GM19035 (cell line): ENCODE measurements around the gene ATP2A3.

Experiments used
- ATAC-seq: cut with Tn5 transposase; IDR thresholded peaks from one replicate; pipeline ENCODE4 v1.9.1; 2021; ENCODE audit not compliant: unreplicated experiment

The ATP2A3 gene

DNA sequence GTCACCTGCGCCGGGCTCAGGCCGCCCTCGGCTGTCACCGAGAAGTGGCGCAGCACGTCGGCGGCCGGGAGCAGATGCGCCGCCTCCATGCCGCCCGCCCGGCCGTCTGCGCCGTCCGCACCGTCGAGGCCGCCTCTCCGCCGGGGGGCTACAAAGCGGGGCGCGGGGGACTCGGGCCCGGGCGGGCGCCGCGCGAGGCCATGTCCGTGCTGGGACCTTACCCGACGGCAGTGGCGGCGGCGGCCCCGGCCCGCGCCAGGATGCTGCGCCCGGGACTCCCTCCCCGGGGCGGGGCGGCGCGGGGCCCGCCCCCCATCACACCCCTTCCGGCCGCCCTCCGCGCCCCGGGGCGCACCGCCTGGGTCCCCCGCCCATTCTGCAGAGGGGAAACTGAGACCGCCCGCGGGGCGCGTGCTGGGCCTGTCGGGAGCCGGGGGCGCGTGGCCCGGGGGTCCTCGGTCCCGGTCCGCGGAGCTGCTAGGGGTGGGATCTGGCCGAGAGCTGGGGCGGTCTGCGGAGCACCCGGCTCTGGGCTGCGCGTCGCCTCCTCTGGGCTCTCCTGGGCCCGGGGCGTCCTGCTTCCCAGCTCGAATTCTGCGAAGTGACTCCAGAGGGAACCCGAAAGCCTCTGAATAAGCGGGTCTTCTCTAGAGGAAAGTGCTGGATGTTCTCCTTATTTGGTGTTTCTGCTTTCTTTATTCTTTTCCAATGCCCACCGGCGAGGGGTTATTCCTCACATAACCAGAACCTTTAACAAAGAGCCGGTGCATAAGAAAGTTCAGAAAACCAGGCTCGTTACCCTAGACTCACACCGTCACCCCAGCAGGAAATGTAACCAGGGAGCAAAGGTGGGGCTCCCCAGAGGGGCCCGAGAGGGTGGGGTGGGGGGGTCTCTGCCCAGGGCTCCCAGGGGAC, at the start of gene ATP2A3:
TSS of gene ATP2A3 (minus strand) at position 235 of the 915 bp plus-strand sequence. CDS start at position 89, 146 bp downstream.
- ATAC-seq, result no peak

DNA sequence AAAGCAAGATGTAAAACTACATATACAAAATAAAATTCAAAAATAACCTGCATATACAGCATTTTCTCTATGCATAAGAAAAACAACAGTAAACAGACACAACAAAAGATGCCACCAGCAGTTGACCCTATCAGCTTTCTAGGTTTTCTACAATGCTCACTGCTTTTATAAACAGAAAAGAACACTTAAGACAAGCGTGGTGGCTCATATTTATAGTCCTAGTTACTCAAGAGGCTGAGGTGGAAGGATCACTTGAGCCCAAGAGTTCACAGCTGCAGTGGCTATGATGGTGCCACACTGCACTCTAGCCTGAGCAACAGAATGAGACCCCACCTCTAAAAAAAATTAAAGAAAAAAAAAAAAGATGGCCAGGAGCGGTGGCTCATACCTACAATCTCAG, 46.5 kb upstream of the ATP2A3 start:
- no peak for ATAC-seq

DNA sequence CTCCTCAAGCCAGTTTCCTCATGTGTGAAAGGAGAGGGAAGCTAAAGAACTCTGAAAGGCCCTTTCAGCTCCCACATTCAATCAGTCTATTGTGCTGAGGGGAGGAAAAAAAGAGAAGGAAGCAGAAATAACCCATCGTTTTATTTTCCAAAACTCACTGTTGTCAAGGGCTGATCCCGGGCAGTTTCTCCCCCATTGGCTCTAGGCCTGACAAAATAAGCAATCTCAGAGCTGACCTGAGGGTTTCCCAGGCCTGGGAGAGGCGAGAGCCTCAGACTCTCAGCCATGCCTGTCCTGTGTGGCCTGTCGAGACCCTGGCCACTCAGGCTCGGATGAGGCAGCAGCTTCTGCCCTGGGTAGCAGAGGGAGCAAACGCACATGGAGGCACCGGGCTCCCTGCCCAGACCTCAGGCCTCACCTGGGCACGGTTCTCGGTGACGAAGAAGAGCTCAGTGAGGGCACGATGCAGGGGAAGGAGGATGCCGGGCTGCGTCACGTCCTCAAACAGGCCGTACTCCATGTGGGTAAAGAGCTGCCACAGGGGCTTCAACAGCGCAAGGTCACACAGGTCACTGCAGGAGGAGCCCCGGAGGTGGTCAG, 45.0 kb upstream of the ATP2A3 start:
- no peak for ATAC-seq

DNA sequence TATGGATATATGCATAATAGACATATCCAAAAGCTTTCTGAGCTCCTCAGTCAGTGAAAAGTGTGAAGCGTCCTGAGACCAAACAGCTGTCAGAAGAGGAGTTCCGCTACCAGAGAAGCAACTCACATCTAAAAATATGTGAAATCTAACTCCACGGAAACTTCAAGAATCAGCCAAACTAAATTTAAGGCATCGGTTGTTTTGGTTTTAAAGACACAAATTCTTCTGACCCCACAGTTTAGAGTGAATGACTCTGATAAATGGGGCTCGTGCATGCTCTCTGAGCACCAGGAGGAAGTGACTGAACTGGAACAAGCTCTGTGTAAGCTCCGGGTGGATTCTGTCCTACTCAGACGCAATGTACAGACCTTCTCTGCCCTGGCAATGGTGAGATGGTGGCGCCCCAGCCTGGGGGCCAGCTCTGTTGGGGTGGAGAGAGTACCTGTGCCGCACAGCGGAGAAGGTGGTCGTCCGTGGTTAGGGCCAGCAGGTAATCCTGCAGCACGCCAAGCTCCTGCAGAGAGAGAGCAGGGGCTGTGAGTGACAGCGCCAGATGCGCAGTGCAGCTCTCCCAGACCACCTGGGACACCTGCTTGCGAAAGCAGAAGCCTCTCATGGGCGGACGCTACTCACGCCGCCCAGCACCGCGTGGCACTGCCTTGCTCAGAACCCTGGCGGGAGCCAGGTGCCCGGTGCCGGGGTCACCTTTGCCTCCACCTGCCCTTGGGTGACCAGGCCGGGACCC, 44.4 kb upstream of the ATP2A3 start:
- ATAC-seq, result no peak

DNA sequence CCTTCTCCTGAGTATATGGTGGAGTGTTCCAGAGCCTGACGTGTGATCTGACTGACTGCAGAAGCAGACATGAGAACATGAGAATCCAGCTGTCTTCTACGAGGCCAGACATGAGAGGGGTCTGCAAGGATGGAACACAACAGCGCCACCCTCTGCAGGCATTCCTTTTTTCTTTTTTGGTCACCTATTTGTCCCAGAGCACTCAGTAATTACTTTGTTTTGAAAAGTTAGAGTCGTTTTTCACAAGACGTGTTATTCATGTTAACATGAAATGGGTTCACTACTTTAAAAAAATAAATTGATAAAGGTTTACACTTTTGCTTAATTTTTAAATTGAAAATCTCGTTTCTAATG, 43.8 kb upstream of the ATP2A3 start:
- no peak for ATAC-seq

DNA sequence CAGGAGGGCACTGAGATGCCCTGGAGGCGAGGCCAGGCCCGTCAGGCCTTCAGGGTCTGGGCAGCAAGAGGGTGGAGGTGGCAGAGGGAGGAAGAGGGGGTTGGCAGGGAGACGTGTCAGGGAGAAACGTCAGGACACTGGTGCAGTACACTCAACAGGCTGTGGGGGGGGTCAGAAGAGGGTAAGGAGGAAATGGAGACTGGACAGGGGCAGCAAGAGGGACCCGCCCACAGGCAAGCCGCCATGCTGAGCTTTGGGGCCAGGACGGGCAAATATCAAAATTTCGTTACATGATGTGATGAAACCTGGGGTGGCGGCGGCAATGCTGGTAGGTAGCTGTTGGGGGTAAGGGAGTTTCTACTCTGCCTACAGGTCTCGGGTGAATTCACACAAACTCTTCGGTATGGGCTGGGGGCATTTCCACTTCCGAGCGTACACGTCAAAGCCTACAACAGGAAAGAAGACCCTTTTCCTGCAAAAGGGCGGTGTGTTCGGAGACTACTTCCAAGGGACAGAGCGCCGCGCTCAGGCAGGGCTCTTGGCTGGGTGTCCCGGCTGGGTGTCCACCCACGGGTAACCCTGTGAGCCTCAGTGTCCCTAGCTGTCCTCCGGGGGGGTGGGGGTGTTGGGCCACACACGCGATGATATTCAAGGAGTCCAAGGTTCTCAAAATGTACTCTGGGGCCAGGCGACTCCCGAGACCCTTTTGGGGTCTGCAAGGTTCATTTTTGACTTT, 43.3 kb upstream of the ATP2A3 start:
- ATAC-seq, result no peak

DNA sequence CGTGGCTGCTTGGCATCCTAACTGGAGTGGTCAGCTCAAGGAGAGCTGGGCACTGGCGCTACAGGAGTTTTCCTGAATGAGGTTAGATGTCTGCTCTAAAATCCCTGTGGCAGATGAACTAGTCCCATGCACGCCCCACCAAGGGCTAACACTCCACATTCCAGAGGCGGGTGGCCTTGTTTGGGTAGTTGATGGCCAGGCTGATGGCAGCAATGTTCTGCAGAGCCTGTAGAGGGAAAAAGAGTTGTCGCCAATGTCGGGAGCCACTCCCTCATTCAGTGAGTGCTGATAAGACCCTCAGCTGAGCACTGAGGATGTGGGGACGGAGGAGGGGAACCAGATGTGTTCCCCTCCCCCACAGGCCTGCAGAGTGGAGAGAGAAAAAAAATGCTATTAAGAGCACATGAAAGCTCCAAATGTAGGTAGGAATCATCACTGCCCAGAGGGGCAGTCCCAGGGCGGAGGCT, 42.5 kb upstream of the ATP2A3 start:
- ATAC-seq, result no peak

DNA sequence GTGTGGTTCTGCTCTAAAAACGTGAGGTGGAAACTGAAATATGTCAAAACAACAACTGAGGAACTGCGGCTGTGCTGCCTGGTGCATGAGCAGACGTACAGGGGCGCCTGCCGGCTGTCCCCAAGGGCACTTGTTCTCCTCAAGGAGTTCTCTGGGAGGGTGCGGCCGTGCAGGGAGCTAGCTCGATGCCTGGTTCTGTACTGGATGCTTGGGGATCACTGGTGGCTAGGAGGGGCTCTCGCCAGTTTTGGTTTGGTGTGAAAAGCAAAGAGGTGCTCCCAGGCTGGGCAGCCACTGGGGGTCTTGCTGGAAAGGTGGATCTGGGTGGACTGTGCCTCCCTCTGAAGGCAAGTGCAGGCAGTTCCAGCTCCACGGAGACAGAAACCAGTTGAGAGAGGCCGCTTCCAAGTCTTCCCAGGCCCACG, 41.9 kb upstream of the ATP2A3 start:
- ATAC-seq, result no peak

DNA sequence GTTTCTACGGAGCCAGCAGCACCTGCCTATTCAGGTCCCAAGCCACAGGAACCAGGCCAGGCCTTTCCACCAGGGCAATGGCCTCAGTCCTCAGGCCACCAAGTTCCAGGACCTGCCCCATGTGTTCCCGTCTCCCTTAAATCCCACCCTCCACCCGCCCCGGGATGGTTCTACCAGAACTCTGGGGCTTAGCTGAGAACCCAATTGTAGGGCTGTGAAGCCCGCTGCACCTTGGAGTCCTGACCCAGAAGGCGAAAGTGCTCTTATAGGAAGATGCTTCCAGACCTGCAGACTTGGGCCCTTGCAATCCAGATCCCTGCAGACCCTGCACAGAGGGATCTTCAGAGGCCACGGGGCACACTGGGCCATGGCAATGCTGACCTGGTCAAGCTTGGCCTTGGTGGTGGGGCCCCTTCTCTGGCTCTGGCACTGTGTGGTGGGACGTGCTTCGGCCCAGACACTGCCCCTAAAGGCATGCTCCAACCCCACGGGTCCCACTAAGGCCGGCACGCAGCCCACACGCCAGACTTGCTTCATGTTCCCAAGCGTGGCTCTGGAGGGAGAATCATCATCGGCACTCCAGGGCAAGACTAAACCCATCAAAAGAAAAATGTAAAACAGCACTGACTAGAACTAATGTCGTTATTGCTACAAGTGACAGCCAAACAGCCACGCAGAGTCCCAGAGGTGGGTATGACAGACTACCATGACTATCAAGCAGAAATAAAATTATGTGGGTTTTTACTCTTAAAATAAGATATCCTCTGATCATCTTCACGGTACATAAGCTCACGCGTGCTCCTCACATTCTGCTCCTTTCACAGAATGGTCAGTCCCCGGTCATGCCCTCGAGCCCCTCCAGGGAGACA, 41.3 kb upstream of the ATP2A3 start:
- no peak for ATAC-seq

DNA sequence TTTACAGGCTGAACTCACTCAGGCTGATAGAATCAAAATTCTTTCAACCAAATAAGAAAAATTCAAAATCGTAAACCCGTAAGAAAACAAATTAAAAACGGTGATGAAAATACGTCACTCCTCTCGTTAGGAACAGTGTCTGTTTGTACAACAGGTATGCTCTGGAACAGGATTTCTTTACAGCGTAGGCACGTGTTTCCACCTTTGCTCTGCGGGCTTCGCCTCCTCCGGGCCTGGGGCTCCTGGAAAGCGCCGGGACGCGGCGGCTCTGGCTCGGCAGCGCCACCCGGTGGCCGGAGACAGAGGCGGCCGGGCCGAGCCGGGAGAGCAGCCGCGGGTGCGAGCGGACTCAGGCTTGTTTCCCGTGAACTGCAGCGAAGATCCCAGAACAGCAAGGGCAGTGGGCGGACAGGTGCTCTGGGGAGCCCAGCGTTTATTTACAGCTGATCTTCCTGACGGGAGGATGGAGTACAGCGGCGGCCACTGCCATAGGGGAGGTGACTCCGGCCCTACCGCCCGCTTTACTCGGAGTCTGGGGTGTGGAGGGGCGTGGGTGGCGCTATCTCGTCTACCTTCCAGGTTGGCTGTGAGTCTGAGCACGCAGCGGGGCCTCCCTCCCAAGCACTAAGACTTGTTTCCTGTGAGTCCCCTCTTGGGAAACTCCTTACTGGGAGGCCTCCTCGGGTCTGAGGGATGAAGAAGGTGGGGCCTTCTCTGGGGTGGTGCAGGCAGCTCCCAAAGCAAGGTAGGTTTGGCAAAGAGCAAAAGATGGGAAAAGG, 40.5 kb upstream of the ATP2A3 start:
- ATAC-seq, result no peak

DNA sequence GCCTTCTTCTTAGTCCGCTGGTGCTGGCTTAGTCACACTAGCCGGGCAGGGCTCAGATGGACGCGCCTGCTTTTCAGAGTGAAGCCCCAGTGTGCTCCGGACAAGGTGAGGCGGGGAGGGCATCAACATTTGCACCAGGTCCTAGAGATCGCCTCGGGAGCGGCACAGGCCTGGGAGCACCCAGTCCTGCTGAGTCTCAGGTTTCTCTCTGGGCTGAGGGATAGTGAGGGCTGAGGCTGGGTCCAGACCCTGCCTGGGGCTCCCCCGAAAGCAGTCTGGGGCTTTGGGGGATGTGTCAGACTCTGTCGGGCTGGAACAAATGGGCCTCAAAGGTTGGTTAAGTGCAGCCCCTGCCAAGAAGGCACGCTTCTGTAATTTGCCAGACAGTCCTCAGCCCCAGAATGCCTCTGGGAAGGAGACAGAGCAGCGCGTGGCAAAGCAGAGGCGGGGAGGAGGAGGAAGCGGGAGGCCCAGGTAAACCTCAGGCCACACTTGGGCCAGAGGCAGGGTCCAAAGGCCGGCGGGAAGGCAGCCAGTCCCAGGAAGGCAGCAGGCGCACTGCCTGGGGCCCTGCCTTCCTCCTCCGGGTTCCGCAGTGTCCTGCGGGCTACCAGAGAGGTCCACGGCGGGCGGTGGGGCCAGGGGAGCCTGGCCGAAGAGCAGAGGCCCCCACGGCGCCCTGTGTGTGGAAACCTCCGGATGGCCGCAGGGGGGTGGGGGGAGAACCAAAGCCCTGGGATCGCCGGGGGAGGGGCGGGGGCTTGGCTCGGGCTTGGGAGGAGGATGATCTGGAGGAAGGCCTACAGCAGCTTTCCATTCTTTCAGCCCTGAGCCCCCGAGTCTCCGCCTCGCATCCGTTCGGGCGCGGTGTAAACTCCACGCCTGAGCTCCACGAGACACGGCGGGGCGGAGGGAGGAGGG, 39.5 kb upstream of the ATP2A3 start:
- ATAC-seq, result no peak

DNA sequence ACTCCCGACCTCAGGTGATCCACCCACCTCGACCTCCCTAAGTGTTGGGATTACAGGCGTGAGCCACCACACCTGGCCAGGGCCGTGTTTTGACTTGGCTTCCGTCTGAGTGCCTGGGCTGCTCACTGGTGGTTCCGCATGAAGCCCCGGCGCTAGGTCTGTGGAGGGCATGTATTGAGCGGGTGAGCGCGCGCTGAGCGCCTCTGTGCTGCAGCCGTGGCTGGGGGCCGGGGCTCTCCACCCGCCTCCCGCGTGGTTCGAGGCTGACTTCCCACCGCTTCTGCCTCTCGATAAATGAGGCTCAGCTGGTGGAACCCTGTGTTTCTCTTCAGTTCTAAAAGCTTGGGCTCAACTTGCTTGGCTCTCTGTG, 38.9 kb upstream of the ATP2A3 start:
- no peak for ATAC-seq

DNA sequence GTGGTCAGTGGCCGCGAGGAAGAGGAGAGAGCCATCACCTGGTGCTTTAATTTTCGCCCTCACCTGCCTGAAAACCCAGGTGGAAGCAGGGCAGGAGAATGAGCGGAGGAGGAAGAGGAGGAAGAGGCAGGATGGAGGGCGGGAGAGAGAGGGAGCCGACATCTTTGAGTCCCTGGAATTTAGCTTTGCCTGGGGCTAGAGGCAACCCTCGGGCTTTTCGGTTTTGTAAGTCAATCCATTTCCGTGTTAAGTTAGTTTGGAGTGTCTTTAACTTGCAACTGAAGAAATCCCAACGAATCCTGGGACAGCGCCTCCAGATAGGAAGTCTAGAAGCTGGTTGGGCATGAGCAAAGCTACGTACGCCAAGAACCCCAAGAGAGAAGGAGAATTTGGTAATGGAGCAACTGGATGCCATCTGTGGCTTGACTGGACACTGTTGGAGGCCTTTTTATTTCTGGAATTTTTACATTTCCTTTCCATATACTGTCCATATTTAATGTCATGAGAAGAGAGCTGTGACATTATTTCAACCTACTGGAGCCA, 36.9 kb upstream of the ATP2A3 start:
- no peak for ATAC-seq

DNA sequence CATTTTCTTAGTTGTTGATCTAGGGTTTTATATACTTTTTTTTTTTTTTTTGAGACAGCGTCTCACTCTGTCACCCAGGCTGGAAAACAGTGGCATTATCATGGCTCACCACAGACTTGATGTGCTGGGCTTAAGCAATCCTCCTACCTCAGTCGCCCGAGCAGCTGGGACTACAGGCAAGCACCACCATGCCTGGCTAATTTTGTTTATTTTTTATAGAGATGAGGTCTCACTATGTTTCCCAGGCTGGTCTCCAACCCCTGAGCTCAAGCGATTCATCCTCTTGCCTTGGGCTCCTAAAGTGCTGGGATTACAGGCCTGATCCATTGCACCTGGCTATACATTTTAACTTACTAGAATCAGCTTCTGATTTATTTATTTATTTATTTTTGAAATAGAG, 34.2 kb upstream of the ATP2A3 start:
- no peak for ATAC-seq

DNA sequence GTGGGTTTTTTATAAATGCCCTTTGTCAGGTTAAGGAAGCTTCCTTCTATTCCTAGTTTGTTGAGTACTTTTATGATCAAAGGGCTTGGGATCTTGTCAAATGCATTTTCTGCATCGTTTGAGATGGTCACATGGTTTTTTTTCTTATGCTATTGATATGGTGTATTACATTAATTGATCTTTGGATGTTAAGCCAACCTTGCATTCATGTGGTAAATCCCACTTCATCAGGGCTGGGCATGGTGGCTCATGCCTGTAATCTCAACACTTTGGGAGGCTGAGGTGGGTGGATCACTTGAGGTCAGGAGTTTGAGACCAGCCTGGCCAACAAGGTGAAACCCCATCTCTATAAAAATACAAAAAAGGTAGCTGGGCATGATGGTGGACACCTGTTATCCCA, 30.8 kb upstream of the ATP2A3 start:
- ATAC-seq, result no peak

DNA sequence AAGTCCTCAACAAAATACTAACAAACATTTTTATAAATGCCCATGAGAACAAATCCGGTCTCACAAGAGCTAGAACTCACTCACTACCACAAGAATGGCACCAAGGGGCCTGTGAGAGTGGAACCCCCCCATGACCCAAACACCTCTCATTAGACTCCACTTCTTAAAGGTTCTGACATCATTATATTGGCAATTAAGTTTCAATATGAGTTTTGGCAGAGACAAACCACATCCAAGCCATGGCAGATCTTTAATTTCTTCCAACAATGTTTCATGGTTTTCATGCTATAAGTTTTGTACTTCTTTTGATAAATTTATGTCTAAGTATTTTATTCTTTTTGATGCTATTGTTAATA, 30.0 kb upstream of the ATP2A3 start:
- no peak for ATAC-seq

DNA sequence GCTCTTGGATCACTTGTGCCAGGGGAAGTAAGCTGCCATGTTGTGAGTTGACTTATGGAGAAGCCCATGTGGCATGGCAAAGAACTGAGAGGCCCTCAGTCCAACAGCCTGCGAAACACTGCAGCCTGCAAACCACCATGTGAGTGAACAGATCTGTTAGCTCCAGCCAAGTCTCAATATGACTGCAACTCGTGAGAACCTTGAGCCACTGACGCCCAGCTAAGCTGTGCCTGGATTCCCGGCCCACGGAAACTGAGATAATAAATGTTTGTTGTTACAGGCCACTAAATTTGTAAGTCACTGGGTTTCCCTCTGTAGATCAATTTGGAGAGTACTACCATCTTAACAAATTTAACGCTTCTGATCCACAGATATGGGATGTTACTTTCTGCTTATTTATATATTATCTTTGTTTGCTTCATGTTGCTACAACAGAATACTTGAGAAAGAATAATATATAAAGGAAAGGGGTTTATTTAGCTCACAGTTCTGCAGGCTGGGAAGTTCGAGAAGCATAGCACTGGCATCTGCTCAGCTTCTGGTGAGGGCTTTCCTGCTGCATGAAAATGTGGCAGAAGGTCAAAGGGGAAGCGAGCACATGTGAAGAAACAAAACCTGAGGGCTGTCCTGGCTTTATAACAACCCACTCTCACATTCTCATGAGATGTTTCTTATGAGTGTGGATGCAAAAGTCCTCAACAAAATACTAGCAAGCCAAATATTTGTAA, 29.4 kb upstream of the ATP2A3 start:
- ATAC-seq, result no peak

DNA sequence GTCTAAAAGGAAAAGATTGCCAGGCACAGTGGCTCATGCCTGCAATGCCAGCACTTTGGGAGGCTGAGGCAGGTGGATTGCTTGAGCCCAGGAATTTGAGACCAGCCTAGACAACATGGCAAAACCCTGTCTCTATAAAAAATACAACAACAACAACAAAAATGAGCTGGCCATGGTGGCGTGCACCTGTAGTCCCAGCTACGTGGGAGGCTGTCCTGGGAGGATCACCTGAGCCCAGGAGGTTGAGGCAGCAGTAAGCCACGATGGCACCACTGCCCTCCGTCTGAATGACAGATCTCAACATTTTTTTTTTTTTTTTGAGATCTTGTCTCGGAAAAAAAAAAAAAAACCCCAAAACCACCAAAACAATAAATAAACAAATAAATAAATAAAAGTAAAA, 28.1 kb upstream of the ATP2A3 start:
- ATAC-seq, result no peak
